H1 (cell line): Measurements from ENCODE around the gene SERPINB1. TPM values are rescaled to one million over a fixed set of nuclear protein-coding genes. Genes with fewer than 3 reads are reported as not detected.

Experiments
- CTCF ChIA-PET: fragments of 300-600 bp; sonication (Branson Sonifier 250); formaldehyde crosslinking; loops from one replicate; lab custom pipeline; 2021; ENCODE audit not compliant: partially characterized antibody; lab: Charles Lee
- POLR2A ChIA-PET: fragments of 300-600 bp; sonication (Branson Sonifier 250); formaldehyde crosslinking; loops from one replicate; lab custom pipeline; 2021; ENCODE audit warnings: inconsistent platforms; ENCODE audit not compliant: partially characterized antibody; lab: Charles Lee
- DNase-seq, 2 experiments: peaks; one replicate each; pipeline versions ENCODE4 v3.0.0 to v3.0.0-alpha.2; 2010 to 2022; ENCODE audit warnings: low spot score in 2 of 2, low read depth in 1 of 2, mixed read lengths in 1 of 2
- FAIRE-seq: peaks from 2 replicates; lab custom pipeline; 2011; peaks lifted over from hg19 to GRCh38; lab: Jason Lieb, UNC
- H2AFZ ChIP-seq: 2 replicates; pipeline ENCODE4 v1.8.1; 2012; ENCODE audit warnings: low read length, inconsistent platforms
- H2AK5ac ChIP-seq: 2 replicates; pipeline ENCODE4 v1.6.1; 2013; ENCODE audit warnings: low read depth, low read length
- H2BK120ac ChIP-seq: replicated peaks from 2 replicates; pipeline ENCODE3; 2013; ENCODE audit warnings: low read depth, low read length, inconsistent platforms
- H2BK12ac ChIP-seq: 2 replicates; pipeline ENCODE4 v1.6.1; 2013; ENCODE audit warnings: low read depth, low read length
- H2BK15ac ChIP-seq: 2 replicates; pipeline ENCODE4 v1.6.1; 2013; ENCODE audit warnings: low read length
- H2BK20ac ChIP-seq: 2 replicates; pipeline ENCODE4 v1.6.1; 2013; ENCODE audit warnings: low read length
- H2BK5ac ChIP-seq: 2 replicates; pipeline ENCODE4 v1.6.1; 2013; ENCODE audit warnings: low read depth, low read length
- H3K14ac ChIP-seq: 2 replicates; pipeline ENCODE4 v1.6.1; 2013; ENCODE audit warnings: inconsistent platforms; ENCODE audit not compliant: insufficient read length
- H3K18ac ChIP-seq: 2 replicates; pipeline ENCODE4 v1.6.1; 2013; ENCODE audit warnings: low read length; ENCODE audit errors: extremely low read depth
- H3K23ac ChIP-seq: 2 replicates; pipeline ENCODE4 v1.6.1; 2013; ENCODE audit warnings: inconsistent platforms; ENCODE audit not compliant: insufficient read length
- H3K23me2 ChIP-seq: 2 replicates; pipeline ENCODE4 v1.6.1; 2013; ENCODE audit warnings: low read depth, low read length
- H3K27ac ChIP-seq: 2 replicates; pipeline ENCODE4 v1.6.1; 2011; ENCODE audit warnings: low read depth, low read length, inconsistent platforms
- H3K27me3 ChIP-seq, 4 experiments: replicated peaks in 1 of 4; 1 replicate in 1 of 4; 2 replicates in 3 of 4; pipeline versions ENCODE4 v1.6.1 to v1.8.1; 2011 to 2013; ENCODE audit warnings: low read length in 3 of 4, mild to moderate bottlenecking in 3 of 4, inconsistent platforms in 2 of 4, mixed read lengths in 2 of 4, moderate library complexity in 1 of 4; ENCODE audit not compliant: control insufficient read depth in 3 of 4, insufficient read depth in 3 of 4; ENCODE audit errors: extremely low read depth in 1 of 4
- H3K36me3 ChIP-seq, 4 experiments: 2 replicates each; pipeline versions ENCODE4 v1.6.1 to v1.8.1; 2011 to 2013; ENCODE audit warnings: mild to moderate bottlenecking in 4 of 4, low read length in 3 of 4, moderate library complexity in 2 of 4, control low read depth in 1 of 4, inconsistent platforms in 1 of 4; ENCODE audit not compliant: insufficient read depth in 4 of 4, control insufficient read depth in 2 of 4
- H3K4ac ChIP-seq: replicated peaks from 2 replicates; pipeline ENCODE3; 2013; ENCODE audit warnings: low read length, low read depth, mixed read lengths, inconsistent platforms; ENCODE audit not compliant: insufficient read length
- H3K4me1 ChIP-seq, 4 experiments: replicated peaks in 1 of 4; 1 replicate in 1 of 4; 2 replicates in 3 of 4; pipeline versions ENCODE4 v1.6.1 to v1.8.1; 2011 to 2013; ENCODE audit warnings: low read length in 3 of 4, inconsistent platforms in 2 of 4, mixed read lengths in 1 of 4; ENCODE audit not compliant: insufficient read depth in 4 of 4, control insufficient read depth in 3 of 4
- H3K4me2 ChIP-seq, 2 experiments: 2 replicates each; pipeline versions ENCODE4 v1.6.1 to v1.8.1; 2011 to 2013; ENCODE audit warnings: low read depth in 2 of 2, low read length in 2 of 2, control low read depth in 1 of 2, inconsistent platforms in 1 of 2, mild to moderate bottlenecking in 1 of 2; ENCODE audit not compliant: insufficient read depth in 1 of 2
- H3K4me3 ChIP-seq, 4 experiments: fragments of 200-600, 300-600 bp in 1 of 4; sonication (generic), shearing (Covaris generic), sonication (Bioruptor Twin) in 1 of 4; 2 replicates each; pipeline versions ENCODE4 v1.5.1 to v1.8.1; 2011 to 2016; ENCODE audit warnings: low read length in 4 of 4, low read depth in 3 of 4, control low read depth in 2 of 4, inconsistent platforms in 2 of 4, mild to moderate bottlenecking in 2 of 4, mixed read lengths in 1 of 4, moderate library complexity in 1 of 4; ENCODE audit not compliant: insufficient read depth in 2 of 4; ENCODE audit errors: extremely low read depth in 1 of 4
- H3K56ac ChIP-seq: replicated peaks from 2 replicates; pipeline ENCODE3; 2013; ENCODE audit warnings: low read depth, mild to moderate bottlenecking, mixed read lengths, low read length, inconsistent platforms; ENCODE audit not compliant: insufficient read length
- H3K79me1 ChIP-seq: 2 replicates; pipeline ENCODE4 v1.6.1; 2013; ENCODE audit warnings: low read depth, low read length, control low read depth
- H3K79me2 ChIP-seq, 2 experiments: 2 replicates each; pipeline versions ENCODE4 v1.6.1 to v1.8.1; 2012 to 2013; ENCODE audit warnings: low read length in 2 of 2, mild to moderate bottlenecking in 2 of 2, inconsistent platforms in 1 of 2; ENCODE audit not compliant: insufficient read depth in 2 of 2, control insufficient read depth in 1 of 2
- H3K9ac ChIP-seq, 4 experiments: replicated peaks in 1 of 4; 1 replicate in 1 of 4; 2 replicates in 3 of 4; pipeline versions ENCODE4 v1.6.1 to v1.8.1; 2011 to 2013; ENCODE audit warnings: low read depth in 3 of 4, low read length in 3 of 4, control low read depth in 2 of 4, mild to moderate bottlenecking in 2 of 4, moderate library complexity in 2 of 4, inconsistent platforms in 1 of 4; ENCODE audit errors: extremely low read depth in 1 of 4
- H3K9me3 ChIP-seq, 2 experiments: 2 replicates each; pipeline versions ENCODE4 v1.6.1 to v1.8.1; 2012 to 2013; ENCODE audit warnings: mild to moderate bottlenecking in 2 of 2, moderate library complexity in 2 of 2, control low read depth in 1 of 2, inconsistent platforms in 1 of 2, low read depth in 1 of 2, low read length in 1 of 2, mixed read lengths in 1 of 2; ENCODE audit not compliant: insufficient read depth in 2 of 2
- H4K20me1 ChIP-seq, 2 experiments: replicated peaks in 1 of 2; 2 replicates each; pipeline versions ENCODE3 to v1.8.1; 2011 to 2013; ENCODE audit warnings: inconsistent platforms in 2 of 2, low read length in 2 of 2, mild to moderate bottlenecking in 1 of 2; ENCODE audit not compliant: insufficient read depth in 2 of 2, control insufficient read depth in 1 of 2
- H4K5ac ChIP-seq: 2 replicates; pipeline ENCODE4 v1.6.1; 2013; ENCODE audit warnings: low read length, low read depth, mixed read lengths, inconsistent platforms; ENCODE audit not compliant: insufficient read length
- H4K8ac ChIP-seq: 2 replicates; pipeline ENCODE4 v1.8.0; 2013; ENCODE audit warnings: mild to moderate bottlenecking, moderate library complexity, low read length, inconsistent platforms; ENCODE audit not compliant: insufficient read depth; ENCODE audit errors: extremely low read depth
- H4K91ac ChIP-seq: replicated peaks from 2 replicates; pipeline ENCODE3; 2013; ENCODE audit warnings: low read length, mixed read lengths, inconsistent platforms; ENCODE audit not compliant: insufficient read length
- RFX5 ChIP-seq: IDR thresholded peaks from 2 replicates; pipeline ENCODE4 v1.6.1; 2011; ENCODE audit warnings: low read depth, low read length, improper control_type of control experiment, borderline replicate concordance
- SAP30 ChIP-seq: fragments of 300-600 bp; sonication (generic); IDR thresholded peaks from 2 replicates; pipeline ENCODE4 v1.7.1; 2012; ENCODE audit warnings: low read length, moderate library complexity, mild to moderate bottlenecking, inconsistent platforms; ENCODE audit not compliant: insufficient read depth, insufficient replicate concordance
- ZNF274 ChIP-seq: IDR thresholded peaks from 2 replicates; pipeline ENCODE4 v1.7.0; 2012; ENCODE audit warnings: low read length, borderline replicate concordance; ENCODE audit errors: extremely low read depth
- WGBS, 2 experiments: shearing (Covaris generic) in 1 of 2; methylation state at CpG; one replicate each; pipeline versions ENCODE4 v1.1.6 to v1.1.7; 2013 to 2015; ENCODE audit warnings: low lambda C conversion rate in 2 of 2, mixed read lengths in 2 of 2, inconsistent platforms in 1 of 2, low coverage in 1 of 2, missing lambda C conversion rate in 1 of 2; ENCODE audit not compliant: insufficient replicate concordance in 2 of 2, insufficient coverage in 1 of 2, insufficient read length in 1 of 2; ENCODE audit errors: extremely low coverage in 1 of 2, missing lambda C conversion rate in 1 of 2; 5-methylcytosine and 5-hydroxymethylcytosine counted together
- polyA plus RNA-seq, 7 experiments: library from polyadenylated mRNA; depleted of rRNA in 3 of 7; stranded (reverse) in 5 of 7; unstranded in 2 of 7; fragments of >200 nt in 5 of 7; fragments of 200-250 nt in 2 of 7; gene quantifications; 1 replicate in 5 of 7; 2 replicates in 1 of 7; 4 replicates in 1 of 7; pipeline versions ENCODE4 v1.2.1 to v1.2.3, GENCODE V29; 2011 to 2013; ENCODE audit warnings: missing spikeins in 2 of 7, mixed read lengths in 2 of 7
- total RNA-seq: library from RNA; stranded (reverse); fragmentation: NEBNext Ultra II Directional; extraction: Animal tissue kit (Norgen Biotek cat#: 25700); gene quantifications from 2 replicates; pipeline ENCODE4 v1.2.1, GENCODE V29; 2021
- TF ChIP-seq, protein P1 (sequence below): IDR thresholded peaks from 2 replicates; pipeline ENCODE4 v1.6.1; 2011; ENCODE audit warnings: low read depth, mild to moderate bottlenecking, low read length; ENCODE audit not compliant: insufficient read depth
- TF ChIP-seq, protein P2 (sequence below): IDR thresholded peaks from 2 replicates; pipeline ENCODE4 v1.6.1; 2012; ENCODE audit warnings: inconsistent platforms

Gene SERPINB1
- total and polyA plus RNA-seq, 2 of the 8 experiments (the other 6 are each of a cell fraction or from before 2014, with no cell fraction given), result 8.1 to 17.3 TPM

DNA sequence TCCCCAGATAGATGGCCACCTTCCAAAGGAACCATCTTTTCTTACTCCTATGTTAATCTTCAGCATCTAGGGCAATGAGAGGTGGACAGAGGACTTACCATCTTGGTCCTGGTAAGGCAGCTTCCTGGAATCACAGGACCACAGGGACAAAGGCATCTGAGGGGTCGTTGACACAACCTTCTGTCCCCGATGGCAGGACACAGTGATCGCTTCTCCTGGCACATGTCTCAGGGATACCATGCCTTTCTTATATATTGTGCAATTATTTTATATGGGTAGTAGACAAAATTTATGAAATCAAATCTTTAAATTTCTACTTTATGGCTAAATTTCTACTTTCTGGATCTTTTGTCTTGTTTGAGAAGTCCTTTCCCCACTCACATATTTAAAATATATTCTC lies 20.1 kb downstream of the SERPINB1 start:
- CTCF ChIA-PET, result interaction anchor here (1.3 kb wide), 1 partner anchor 31 kb away, joined by 4 read pairs; no protein-coding TSS in a partner anchor
- TF ChIP-seq SAP30 (no peak), ZNF274 (no peak), RFX5 (no peak)
- TF ChIP-seq, protein P1, sequence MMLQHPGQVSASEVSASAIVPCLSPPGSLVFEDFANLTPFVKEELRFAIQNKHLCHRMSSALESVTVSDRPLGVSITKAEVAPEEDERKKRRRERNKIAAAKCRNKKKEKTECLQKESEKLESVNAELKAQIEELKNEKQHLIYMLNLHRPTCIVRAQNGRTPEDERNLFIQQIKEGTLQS, result no peak
- TF ChIP-seq, protein P2, sequence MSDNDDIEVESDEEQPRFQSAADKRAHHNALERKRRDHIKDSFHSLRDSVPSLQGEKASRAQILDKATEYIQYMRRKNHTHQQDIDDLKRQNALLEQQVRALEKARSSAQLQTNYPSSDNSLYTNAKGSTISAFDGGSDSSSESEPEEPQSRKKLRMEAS, result no peak

More for the DNA sequence above, 20.1 kb downstream of the SERPINB1 start:
- FAIRE-seq, result no peak
- no peak overlapping the region for H2BK12ac ChIP-seq
- no peaks in the 10 kb centered on the region; the same call in 1 of the 2 replicates for H3K23me2 ChIP-seq
- H3K9me3 ChIP-seq, result no peaks in the 10 kb centered on the region
- H3K4me2 ChIP-seq, result no peak overlapping the region
- H3K27ac ChIP-seq, result no peak overlapping the region
- no peak overlapping the region for H4K91ac ChIP-seq
- H2AK5ac ChIP-seq, result no peak overlapping the region
- H3K18ac ChIP-seq, result no peak overlapping the region
- H3K36me3 ChIP-seq, result no peaks in the 10 kb centered on the region
- no peak overlapping the region for H3K56ac ChIP-seq
- H3K14ac ChIP-seq, result no peak overlapping the region
- H3K4me3 ChIP-seq, result no peak overlapping the region
- no peak overlapping the region for H4K8ac ChIP-seq
- no peak overlapping the region for H3K4ac ChIP-seq
- no peaks in the 10 kb centered on the region for H3K79me1 ChIP-seq
- no peak overlapping the region for H2BK20ac ChIP-seq
- no peaks in the 10 kb centered on the region for H3K27me3 ChIP-seq
- no peak overlapping the region for H2BK15ac ChIP-seq
- H3K9ac ChIP-seq, result no peak overlapping the region
- no peak overlapping the region for H4K5ac ChIP-seq
- 94% methylated on average over 3 of the region's 3 CpGs; no CpG with 5 or more reads in 1 of the 2 experiments for WGBS, 2 experiments
- no peak for DNase-seq
- no peak overlapping the region for H2AFZ ChIP-seq
- POLR2A ChIA-PET, result no interaction called here
- H3K23ac ChIP-seq, result no peak overlapping the region
- no peaks in the 10 kb centered on the region for H4K20me1 ChIP-seq
- H2BK5ac ChIP-seq, result no peak overlapping the region
- H3K79me2 ChIP-seq, result no peaks in the 10 kb centered on the region
- H2BK120ac ChIP-seq, result no peak overlapping the region
- no peaks in the 10 kb centered on the region for H3K4me1 ChIP-seq
